HL-60/S4 treated with retinoic acid at 250 ng/mL for 4 days and 3 days (cell line): ENCODE data around the gene POLG.
"Not testable (repeated sequence)": the region's sequence is repeated elsewhere in the genome, so short reads cannot be mapped to it uniquely, and the experiment has no call there.

ENCODE experiments used
- in situ Hi-C: fragments of 300-500 bp; cut with MboI; formaldehyde crosslinking; loops from 2 replicates; pipeline ENCODE4 v1.7.0; 2022; ENCODE audit warnings: low sequenced_read_pairs

Gene POLG

GRCh38 chr15:89293012-89293411, 41.6 kb downstream of the POLG start:
- in situ Hi-C loops: no loop called here

- in situ Hi-C loops: no loop called here
These were observed 42.6 kb downstream of the POLG start for GRCh38 chr15:89291934-89292438.

- in situ Hi-C loops: no loop called here
These were observed 51.4 kb downstream of the POLG start for GRCh38 chr15:89283201-89283600.

- in situ Hi-C loops: no loop called here
These were observed 52.0 kb downstream of the POLG start for GRCh38 chr15:89282631-89283030.

- in situ Hi-C loops: no loop called here
These were observed 56.3 kb downstream of the POLG start for GRCh38 chr15:89278307-89278706.

GRCh38 chr15:89277281-89277680, 57.3 kb downstream of the POLG start:
- in situ Hi-C loops: not testable (repeated sequence)
